A549 (cell line): ENCODE results near the gene NMT1. TPM values are rescaled to one million over a fixed set of nuclear protein-coding genes. Genes with fewer than 3 reads are reported as not detected.
A peak's percentile ranks its signal among the peaks of the same experiment; 100 is the strongest.

Experiments
- ATAC-seq, 2 experiments: fragments of 200-7000 bp in 1 of 2; fragments of >200 bp in 1 of 2; cut with Nextera tagmentation in 1 of 2; cut with Tn5 transposase in 1 of 2; 3 replicates each; pipeline versions ENCODE4 v1.8.0 to v1.9.1; 2018 to 2020; ENCODE audit warnings: mild to moderate bottlenecking in 1 of 2, moderate library complexity in 1 of 2
- CTCF ChIA-PET: fragments of 300-600 bp; sonication (Branson Sonifier 250); formaldehyde crosslinking; extraction: SDS; loops from one replicate; lab custom pipeline; 2021; ENCODE audit warnings: antibody characterized with exemption, inconsistent platforms; lab: Yijun Ruan, JAX
- POLR2A ChIA-PET: fragments of 350-600 bp; formaldehyde crosslinking; extraction: SDS; loops from one replicate; lab custom pipeline; 2021; ENCODE audit warnings: antibody characterized with exemption, inconsistent platforms; lab: Yijun Ruan, JAX
- DNase-seq, 2 experiments: peaks; one replicate each; pipeline versions ENCODE4 v3.0.0 to v3.0.0-alpha.2; 2011 to 2016; ENCODE audit warnings: low read depth in 1 of 2, low spot score in 1 of 2
- FAIRE-seq: peaks from 2 replicates; lab custom pipeline; 2011; peaks lifted over from hg19 to GRCh38; lab: Jason Lieb, UNC
- H3K27ac ChIP-seq, 2 experiments: fragments of >200 bp; sonication (Bioruptor Twin); formaldehyde crosslinking; 3 replicates each; pipeline ENCODE4 v1.5.1; 2016 to 2017
- H3K4me1 ChIP-seq: fragments of >200 bp; sonication (Bioruptor Twin); formaldehyde crosslinking; 3 replicates; pipeline ENCODE4 v1.6.1; 2016
- H3K4me2 ChIP-seq: fragments of >200 bp; sonication (Bioruptor Twin); formaldehyde crosslinking; 3 replicates; pipeline ENCODE4 v1.6.1; 2016
- H3K4me3 ChIP-seq: fragments of >200 bp; sonication (Bioruptor Twin); formaldehyde crosslinking; 3 replicates; pipeline ENCODE4 v1.5.1; 2016
- H3K9me3 ChIP-seq: fragments of >200 bp; sonication (Bioruptor Twin); formaldehyde crosslinking; 3 replicates; pipeline ENCODE4 v1.6.1; 2016
- ATOH8 ChIP-seq: fragments of 250-450 bp; sonication (Bioruptor Pico); IDR thresholded peaks from 2 replicates; pipeline ENCODE4 v1.5.0; 2020; ENCODE audit warnings: low read depth, mild to moderate bottlenecking, moderate library complexity
- CHD4 ChIP-seq: fragments of 200-600 bp; sonication (generic); IDR thresholded peaks from 2 replicates; pipeline ENCODE4 v1.6.1; 2016; ENCODE audit warnings: antibody characterized with exemption, mild to moderate bottlenecking, borderline replicate concordance
- ELK1 ChIP-seq: fragments of 150-350 bp; IDR thresholded peaks from 2 replicates; pipeline ENCODE4 v1.6.1; 2014; ENCODE audit warnings: low read depth, mild to moderate bottlenecking, low read length
- ESRRA ChIP-seq: fragments of 150-350 bp; IDR thresholded peaks from 2 replicates; pipeline ENCODE4 v1.6.1; 2014; ENCODE audit warnings: mild to moderate bottlenecking, low read length, borderline replicate concordance
- FOSL2 ChIP-seq, 2 experiments: fragments of 450-650 bp in 1 of 2; fragments of >200 bp in 1 of 2; sonication (Bioruptor Twin) in 1 of 2; formaldehyde crosslinking; IDR thresholded peaks; 2 replicates each; pipeline versions ENCODE4 v1.5.0 to v1.6.1; 2016 to 2020; ENCODE audit warnings: mild to moderate bottlenecking in 1 of 2, moderate library complexity in 1 of 2
- HOXB13 ChIP-seq: fragments of 250-450 bp; sonication (Bioruptor Pico); IDR thresholded peaks from 2 replicates; pipeline ENCODE4 v1.5.0; 2020; ENCODE audit warnings: low read depth, mild to moderate bottlenecking, moderate library complexity
- KDM5A ChIP-seq: fragments of 200-600 bp; sonication (generic); IDR thresholded peaks from 2 replicates; pipeline ENCODE4 v1.6.1; 2016; ENCODE audit warnings: antibody characterized with exemption, mild to moderate bottlenecking
- MAFK ChIP-seq: fragments of 450-650 bp; IDR thresholded peaks from 2 replicates; pipeline ENCODE4 v1.6.1; 2014; ENCODE audit not compliant: partially characterized antibody
- MAX ChIP-seq: IDR thresholded peaks from 2 replicates; pipeline ENCODE4 v1.6.1; 2012
- MAZ ChIP-seq: fragments of 150-350 bp; IDR thresholded peaks from 2 replicates; pipeline ENCODE4 v1.6.1; 2014; ENCODE audit warnings: antibody characterized with exemption, low read depth, low read length, borderline replicate concordance
- MYC ChIP-seq: IDR thresholded peaks from 2 replicates; pipeline ENCODE4 v1.6.1; 2012; ENCODE audit warnings: mild to moderate bottlenecking, inconsistent platforms, low read length, improper control_type of control experiment, borderline replicate concordance
- RAD21 ChIP-seq, 2 experiments: fragments of >200 bp in 1 of 2; sonication (Bioruptor Twin) in 1 of 2; formaldehyde crosslinking in 1 of 2; IDR thresholded peaks in 1 of 2; conservative IDR thresholded peaks in 1 of 2; 2 replicates in 1 of 2; 3 replicates in 1 of 2; pipeline ENCODE4 v1.6.1; 2012 to 2018; ENCODE audit warnings: inconsistent platforms in 1 of 2
- SMC3 ChIP-seq: fragments of >200 bp; sonication (Bioruptor Twin); formaldehyde crosslinking; IDR thresholded peaks from 3 replicates; pipeline ENCODE4 v1.6.1; 2018; ENCODE audit warnings: inconsistent platforms
- ZSCAN20 ChIP-seq: fragments of 250-450 bp; sonication (Bioruptor Pico); IDR thresholded peaks from 2 replicates; pipeline ENCODE4 v1.8.0; 2022; ENCODE audit warnings: mild to moderate bottlenecking, moderate library complexity
- WGBS: methylation state at CpG from one replicate; pipeline ENCODE4 v1.1.6; 2017; ENCODE audit errors: missing lambda C conversion rate; 5-methylcytosine and 5-hydroxymethylcytosine counted together
- polyA plus RNA-seq, 4 experiments: library from polyadenylated mRNA; depleted of rRNA in 3 of 4; stranded (reverse); fragments of >200 nt; fragmentation: RNase III in 1 of 4; extraction: RNeasy Plus Mini Kit Qiagen cat#74134 plus additional on column Dnase treatment in 1 of 4; gene quantifications; 2 replicates in 3 of 4; 3 replicates in 1 of 4; pipeline ENCODE4 v1.2.3, GENCODE V29; 2011 to 2017

The NMT1 gene
- polyA plus RNA-seq, 2 of the 4 experiments (the other 2 are of a cell fraction), result 82.9 to 270 TPM

GRCh38 chr17:45042346-45043120, 18.6 kb upstream of the NMT1 start:
- H3K27ac ChIP-seq, result no peak overlapping the region
- ChIA-PET POLR2A (interaction anchor here (0.6 to 1.4 kb wide), 3 partner anchors 18 to 106 kb away, joined by 3 to 5 read pairs (median 3); no protein-coding TSS in a partner anchor), CTCF (interaction anchor here (0.7 to 66.5 kb wide), 6 partner anchors 21 to 225 kb away, joined by 3 to 1853 read pairs (median 9); partner anchors contain the start of genes ACBD4, GFAP and PLCD3)
- H3K4me3 ChIP-seq, result no peak overlapping the region
- no peaks in the 10 kb centered on the region for H3K9me3 ChIP-seq
- peaks cover 17% of the 10 kb centered on the region for H3K4me1 ChIP-seq
- H3K4me2 ChIP-seq, result no peak overlapping the region
- DNase-seq (no peak), FAIRE-seq (no peak), ATAC-seq (no peak)
- 85% methylated on average over 11 of the region's 11 CpGs for WGBS
- TF ChIP-seq RAD21 (conservative IDR thresholded peaks at IDR 0.05 in 1 of 2, IDR thresholded peaks at IDR 0.05 in 1 of 2) (no peak), FOSL2 (IDR thresholded peaks at IDR 0.05) (no peak), FOSL2 (CRISPR knock-in tag; IDR thresholded peaks at IDR 0.05) (no peak), ZSCAN20 (CRISPR knock-in tag) (no peak), CHD4 (no peak), MYC (no peak), ATOH8 (CRISPR knock-in tag) (no peak), KDM5A (no peak), MAX (no peak), SMC3 (no peak), MAZ (no peak), ESRRA (no peak)

- no peak for FAIRE-seq
- no peaks in the 10 kb centered on the region for H3K9me3 ChIP-seq
- no peak for ATAC-seq
- H3K4me3 ChIP-seq, result no peak overlapping the region
- no peak for TF ChIP-seq ELK1
- H3K4me2 ChIP-seq, result no peak overlapping the region
- H3K4me1 ChIP-seq, result peaks cover 21% of the 10 kb centered on the region
- DNase-seq, result no peak
- H3K27ac ChIP-seq, result 0 out of 6 replicates have a peak overlapping the region, but pooled peaks of 1 of the 2 experiments have one; percentile 16
- ChIA-PET POLR2A (interaction anchor here (1.4 kb wide), 1 partner anchor 17 kb away, joined by 5 read pairs; no protein-coding TSS in a partner anchor), CTCF (interaction anchor here (0.6 to 66.5 kb wide), 7 partner anchors 22 to 119 kb away, joined by 3 to 1853 read pairs (median 9); partner anchors contain the start of genes ACBD4, GFAP and PLCD3)
- WGBS, result 92% methylated on average over 17 of the region's 18 CpGs
These were observed 17.1 kb upstream of the NMT1 start for GRCh38 chr17:45043813-45044540.

GRCh38 chr17:45046537-45047125, 14.5 kb upstream of the NMT1 start:
- peak; percentile 45 to 53 for DNase-seq
- Histone ChIP-seq H3K9me3 (no peaks in the 10 kb centered on the region), H3K4me3 (no peak overlapping the region), H3K27ac (peak overlapping the region; percentile 34 to 73), H3K4me2 (peak overlapping the region; percentile 40), H3K4me1 (peaks cover 35% of the 10 kb centered on the region)
- ChIA-PET CTCF (interaction anchor here (0.7 to 66.5 kb wide), 7 partner anchors 26 to 851 kb away, joined by 3 to 1853 read pairs (median 24); partner anchors contain the start of genes ACBD4 and GFAP), POLR2A (interaction anchor here (0.7 to 1.1 kb wide), 2 partner anchors 14 to 101 kb away, joined by 5 to 6 read pairs; partner anchors contain the start of genes HEXIM1 and NMT1)
- ATAC-seq, result no peak
- no peak for FAIRE-seq
- 73% methylated on average over 9 of the region's 9 CpGs for WGBS
- TF ChIP-seq HOXB13, result no peak
- TF ChIP-seq MAFK, result peak; percentile 57
- no peak for TF ChIP-seq FOSL2 (IDR thresholded peaks at IDR 0.05)
- peak; percentile 33; the same call in 1 of the 2 replicates for TF ChIP-seq FOSL2 (CRISPR knock-in tag; IDR thresholded peaks at IDR 0.05)
